Measurements from ENCODE around the gene FILIP1L. TPM values are rescaled to one million over a fixed set of nuclear protein-coding genes. Genes with fewer than 3 reads are reported as not detected.

Gene FILIP1L
- total and polyA plus RNA-seq, 2 of the 13 experiments (the other 11 are each of a cell fraction or from before 2014, with no cell fraction given) = 8.1 to 187 TPM

DNA sequence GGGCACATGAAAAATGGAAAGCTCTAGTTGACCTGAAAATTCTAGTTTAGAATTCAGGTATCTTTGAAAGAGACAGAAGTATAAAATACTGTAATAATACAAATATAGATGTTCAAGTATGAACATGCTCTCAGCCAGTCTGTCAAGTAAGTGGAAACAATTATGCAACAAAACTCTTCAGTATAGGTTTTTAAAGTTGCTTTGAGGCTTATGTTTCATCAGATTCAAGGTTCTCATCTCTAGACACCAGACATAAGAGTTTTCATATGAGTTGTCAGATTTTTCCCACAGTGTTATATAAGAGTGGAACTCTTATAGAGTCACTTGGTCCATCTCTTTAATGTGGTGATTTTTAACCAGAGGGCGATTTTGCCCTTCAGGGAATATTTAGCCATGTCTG is 274.7 kb downstream of the FILIP1L start:
- Histone ChIP-seq H4K20me1 (ENCODE audit: insufficient read depth, low read length) (no peaks in the 10 kb centered on the region), H3K9me3 (ENCODE audit: low read length) (no peaks in the 10 kb centered on the region), H3K9ac (ENCODE audit: insufficient read depth, low read depth, low read length) (no peak overlapping the region), H3K4me3 (replicated peaks in 1 of 3; ENCODE audit: insufficient read depth in 1 of 3, low read depth in 2 of 3, low read length in 3 of 3) (no peak overlapping the region), H3K27me3 (ENCODE audit: control insufficient read depth in 1 of 2, insufficient read depth in 2 of 2, low read length in 2 of 2) (no peaks in the 10 kb centered on the region), H3K79me2 (ENCODE audit: insufficient read depth, low read length) (peaks cover 25% of the 10 kb centered on the region), H3K36me3 (replicated peaks in 1 of 2; ENCODE audit: control insufficient read depth in 1 of 2, insufficient read depth in 2 of 2, low read length in 2 of 2) (no peaks in the 10 kb centered on the region), H3K4me2 (ENCODE audit: low read depth, low read length) (no peak overlapping the region), H3K4me1 (ENCODE audit: insufficient read depth, low read length) (peaks cover 27% of the 10 kb centered on the region), H3K27ac (ENCODE audit: extremely low read length, insufficient read depth, low read length) (no peak overlapping the region), H2AFZ (ENCODE audit: low read length) (no peak overlapping the region)
- FAIRE-seq (no peak), DNase-seq (ENCODE audit: low spot score) (no peak), ATAC-seq (no peak)
- WGBS (ENCODE audit: low lambda C conversion rate) = 89% methylated on average over 1 of the region's 1 CpG
- ChIA-PET CTCF (ENCODE audit: low intra/inter-chr PET ratio, low total read pairs) (no interaction called here), POLR2A (no interaction called here)
- in situ Hi-C loops (cut with HindIII; ENCODE audit: extremely low pct_ligation_motif_present, low pct_unique_long_range_greater_than_20kb) = loop anchor here (5.0 to 25.0 kb wide), 2 partner anchors 413 to 748 kb away; no protein-coding TSS in a partner anchor
- TF ChIP-seq CAMTA2 (CRISPR knock-in tag; IDR thresholded peaks at IDR 0.05; ENCODE audit: borderline replicate concordance) = no peak
- TF ChIP-seq HCFC1 (IDR thresholded peaks at IDR 0.05; ENCODE audit: low read depth, low read length) = no peak
- no peak for TF ChIP-seq AGO1 (IDR thresholded peaks at IDR 0.05; ENCODE audit: low read depth, low read length, poor library complexity, severe bottlenecking)
- no peak for TF ChIP-seq ZNF496 (CRISPR knock-in tag; IDR thresholded peaks at IDR 0.05; ENCODE audit: insufficient replicate concordance)
- no peak for TF ChIP-seq POGZ (CRISPR knock-in tag; IDR thresholded peaks at IDR 0.05)
- no peak for TF ChIP-seq MAFF (IDR thresholded peaks at IDR 0.05; ENCODE audit: low read depth, low read length)
- TF ChIP-seq ZNF367 (CRISPR knock-in tag; IDR thresholded peaks at IDR 0.05; ENCODE audit: borderline replicate concordance) = no peak
- no peak for TF ChIP-seq ZNF746 (CRISPR knock-in tag; IDR thresholded peaks at IDR 0.05)
- no peak for TF ChIP-seq ZNF891 (CRISPR knock-in tag; IDR thresholded peaks at IDR 0.05)
- TF ChIP-seq GATAD1 (CRISPR knock-in tag; IDR thresholded peaks at IDR 0.05) = no peak
- no peak for TF ChIP-seq PLRG1 (conservative IDR thresholded peaks at IDR 0.05)
- no TSS peak for BruUV-seq (replicated peaks)
- intact Hi-C loops (cut with micrococcal nuclease; ENCODE audit: unreplicated experiment) = no loop called here

- Histone ChIP-seq H3K27me3 (ENCODE audit: control insufficient read depth in 1 of 2, insufficient read depth in 2 of 2, low read length in 2 of 2) (no peaks in the 10 kb centered on the region), H3K9me3 (ENCODE audit: low read length) (no peaks in the 10 kb centered on the region), H3K79me2 (ENCODE audit: insufficient read depth, low read length) (peaks cover 23% of the 10 kb centered on the region), H3K36me3 (replicated peaks in 1 of 2; ENCODE audit: control insufficient read depth in 1 of 2, insufficient read depth in 2 of 2, low read length in 2 of 2) (no peaks in the 10 kb centered on the region), H2AFZ (ENCODE audit: low read length) (no peak overlapping the region), H3K4me1 (ENCODE audit: insufficient read depth, low read length) (peaks cover 23% of the 10 kb centered on the region), H4K20me1 (ENCODE audit: insufficient read depth, low read length) (no peaks in the 10 kb centered on the region), H3K9ac (ENCODE audit: insufficient read depth, low read depth, low read length) (no peak overlapping the region), H3K4me3 (replicated peaks in 1 of 3; ENCODE audit: insufficient read depth in 1 of 3, low read depth in 2 of 3, low read length in 3 of 3) (no peak overlapping the region), H3K27ac (ENCODE audit: extremely low read length, insufficient read depth, low read length) (no peak overlapping the region), H3K4me2 (ENCODE audit: low read depth, low read length) (no peak overlapping the region)
- no TSS peak for BruUV-seq (replicated peaks)
- ChIA-PET CTCF (ENCODE audit: low intra/inter-chr PET ratio, low total read pairs) (no interaction called here), POLR2A (no interaction called here)
- DNase-seq (ENCODE audit: low spot score) (no peak), ATAC-seq (no peak), FAIRE-seq (no peak)
- TF ChIP-seq PLSCR1 (CRISPR knock-in tag; IDR thresholded peaks at IDR 0.05; ENCODE audit: borderline replicate concordance) (no peak), U2AF1 (optimal IDR thresholded peaks at IDR 0.05; ENCODE audit: low read depth, low read length) (no peak), ZNF777 (CRISPR knock-in tag; IDR thresholded peaks at IDR 0.05) (no peak), ZNF12 (CRISPR knock-in tag; IDR thresholded peaks at IDR 0.05) (no peak)
- in situ Hi-C loops (cut with HindIII; ENCODE audit: extremely low pct_ligation_motif_present, low pct_unique_long_range_greater_than_20kb) = loop anchor here (25.0 kb wide), 1 partner anchor 749 kb away; no protein-coding TSS in a partner anchor
- intact Hi-C loops (cut with micrococcal nuclease; ENCODE audit: unreplicated experiment) = no loop called here
Measured at GRCh38 chr3:99838755-99839154, 275.5 kb downstream of the FILIP1L start.

Data from HepG2 (cell line).